Right atrium auricular region (tissue), 2 donors: ENCODE measurements around the gene SELENOK. TPM values are rescaled to one million over a fixed set of nuclear protein-coding genes. Genes with fewer than 3 reads are reported as not detected.

Experiments used
- DNase-seq: peaks from one replicate; pipeline ENCODE4 v3.0.0-alpha.2; 2019; ENCODE audit warnings: low spot score
- H3K27ac ChIP-seq, 2 donors: fragments of 200-600 bp; sonication (generic); 1 replicate in 1 of 2; 2 replicates in 1 of 2; pipeline ENCODE4 v1.5.1; 2016 to 2019
- H3K27me3 ChIP-seq, 2 donors: fragments of 200-600 bp; sonication (generic); one replicate each; pipeline versions ENCODE4 v1.5.1 to v1.6.0; 2017 to 2019
- H3K36me3 ChIP-seq: fragments of 200-600 bp; sonication (generic); one replicate; pipeline ENCODE4 v1.5.1; 2016
- H3K4me1 ChIP-seq, 2 donors: fragments of 200-600 bp; sonication (generic); one replicate each; pipeline versions ENCODE4 v1.5.1 to v1.6.0; 2017 to 2019
- H3K4me3 ChIP-seq, 2 donors: fragments of 200-600 bp; sonication (generic); 1 replicate in 1 of 2; 2 replicates in 1 of 2; pipeline ENCODE4 v1.5.1; 2017 to 2019; ENCODE audit warnings: mild to moderate bottlenecking in 1 of 2, moderate library complexity in 1 of 2
- H3K9me3 ChIP-seq, 2 donors: fragments of 200-600 bp; sonication (generic); one replicate each; pipeline ENCODE4 v1.5.1; 2019
- CTCF ChIP-seq, 2 donors: fragments of 200-600 bp; sonication (generic); IDR thresholded peaks; one replicate each; pipeline ENCODE4 v1.5.1; 2019; ENCODE audit warnings: antibody characterized with exemption in 2 of 2
- total RNA-seq, 2 donors: library from RNA; depleted of rRNA; stranded (reverse); fragments of >200 nt; gene quantifications; one replicate each; pipeline ENCODE4 v1.1.0, GENCODE V29; 2016

The SELENOK gene
- total RNA-seq, 2 donors from 2014 or later = 67.9 to 77.0 TPM

- Histone ChIP-seq H3K4me3 (no peak overlapping the region), H3K27ac (no peak overlapping the region), H3K4me1 (no peaks in the 10 kb centered on the region), H3K27me3 (no peaks in the 10 kb centered on the region), H3K36me3 (no peaks in the 10 kb centered on the region), H3K9me3 (no peaks in the 10 kb centered on the region)
- TF ChIP-seq CTCF (IDR thresholded peaks at IDR 0.05) = no peak
- no peak for DNase-seq
Observed at GRCh38 chr3:53913401-53913800, 21.7 kb upstream of the SELENOK start.

- no peak for TF ChIP-seq CTCF (IDR thresholded peaks at IDR 0.05)
- Histone ChIP-seq H3K9me3 (no peaks in the 10 kb centered on the region), H3K27me3 (no peaks in the 10 kb centered on the region), H3K27ac (no peak overlapping the region), H3K4me1 (no peaks in the 10 kb centered on the region), H3K4me3 (no peak overlapping the region), H3K36me3 (no peaks in the 10 kb centered on the region)
- DNase-seq = no peak
Observed at GRCh38 chr3:53902711-53903110, 11.1 kb upstream of the SELENOK start.

GRCh38 chr3:53902067-53902466 is 10.4 kb upstream of the SELENOK start:
- DNase-seq = no peak
- H3K9me3 ChIP-seq = no peaks in the 10 kb centered on the region
- H3K4me3 ChIP-seq = no peak overlapping the region
- H3K36me3 ChIP-seq = no peaks in the 10 kb centered on the region
- H3K27me3 ChIP-seq = no peaks in the 10 kb centered on the region
- TF ChIP-seq CTCF (IDR thresholded peaks at IDR 0.05) = no peak
- no peak overlapping the region for H3K27ac ChIP-seq
- no peaks in the 10 kb centered on the region for H3K4me1 ChIP-seq

- Histone ChIP-seq H3K36me3 (no peaks in the 10 kb centered on the region), H3K27me3 (no peaks in the 10 kb centered on the region), H3K4me1 (no peaks in the 10 kb centered on the region), H3K9me3 (no peaks in the 10 kb centered on the region), H3K4me3 (no peak overlapping the region), H3K27ac (no peak overlapping the region)
- no peak for TF ChIP-seq CTCF (IDR thresholded peaks at IDR 0.05)
- DNase-seq = no peak
Observed at GRCh38 chr3:53900666-53901331, 9.1 kb upstream of the SELENOK start.

GRCh38 chr3:53899750-53900149 is 8.1 kb upstream of the SELENOK start:
- Histone ChIP-seq H3K9me3 (no peaks in the 10 kb centered on the region), H3K27me3 (no peaks in the 10 kb centered on the region), H3K4me1 (no peaks in the 10 kb centered on the region), H3K27ac (no peak overlapping the region), H3K36me3 (no peaks in the 10 kb centered on the region), H3K4me3 (no peak overlapping the region)
- TF ChIP-seq CTCF (IDR thresholded peaks at IDR 0.05) = no peak
- DNase-seq = no peak

- no peak for DNase-seq
- H3K4me1 ChIP-seq = peaks cover 0 to 23% of the 10 kb centered on the region in 2 donors
- H3K9me3 ChIP-seq = no peaks in the 10 kb centered on the region
- peak overlapping the region; percentile 95 to 99 for H3K4me3 ChIP-seq
- H3K36me3 ChIP-seq = peaks cover under 1% of the 10 kb centered on the region
- TF ChIP-seq CTCF (IDR thresholded peaks at IDR 0.05) = no peak
- H3K27ac ChIP-seq = peak overlapping the region; percentile 95 to 98
- H3K27me3 ChIP-seq = no peaks in the 10 kb centered on the region
Observed at GRCh38 chr3:53892286-53892637, 603 bp upstream of the SELENOK start.
